ENCODE results near the gene TMEM60. TPM values are rescaled to one million over a fixed set of nuclear protein-coding genes. Genes with fewer than 3 reads are reported as not detected.

Gene TMEM60
- total and polyA plus RNA-seq, 2 donors (not counting 3 experiments of a cell fraction or from before 2014, with no cell fraction given), result 15.8 to 19.5 TPM

- DNase-seq (ENCODE audit: low read depth, low spot score) (no peak), FAIRE-seq (no peak)
- H3K4me2 ChIP-seq (ENCODE audit: insufficient read depth, low read length), result no peak overlapping the region
- no peak overlapping the region for H3K9ac ChIP-seq (replicated peaks; ENCODE audit: extremely low read depth, insufficient read depth, low read length)
- H3K4me1 ChIP-seq (ENCODE audit: control insufficient read depth, extremely low read depth, insufficient read depth, low read length), result no peaks in the 10 kb centered on the region
- no peak overlapping the region for H2AFZ ChIP-seq (ENCODE audit: low read depth, low read length)
- H3K9me3 ChIP-seq (replicated peaks; ENCODE audit: control insufficient read depth, insufficient read depth, low read length), result no peaks in the 10 kb centered on the region
- no peaks in the 10 kb centered on the region for H3K9me1 ChIP-seq (replicated peaks; ENCODE audit: control insufficient read depth, extremely low read depth, insufficient read depth, low read length)
- H3K36me3 ChIP-seq (ENCODE audit: control insufficient read depth in 2 of 2, extremely low read depth in 1 of 2, insufficient read depth in 2 of 2, low read length in 2 of 2), result no peaks in the 10 kb centered on the region
- BruUV-seq (replicated peaks), result no TSS peak
- no peak overlapping the region for H3K4me3 ChIP-seq (replicated peaks in 1 of 3; ENCODE audit: insufficient read depth in 1 of 3, low read depth in 1 of 3, low read length in 3 of 3)
- intact Hi-C loops (cut with micrococcal nuclease) (no loop called here), dilution Hi-C loops (cut with MboI; ENCODE audit: extremely low pct_ligation_motif_present, low sequenced_read_pairs) (no loop called here)
- POLR2A ChIA-PET, result no interaction called here
- no peaks in the 10 kb centered on the region for H3K27me3 ChIP-seq (ENCODE audit: control insufficient read depth in 2 of 2, insufficient read depth in 2 of 2, low read length in 2 of 2)
- TF ChIP-seq MYC (IDR thresholded peaks at IDR 0.05; ENCODE audit: low read depth, low read length) (no peak), POLR2AphosphoS5 (IDR thresholded peaks at IDR 0.05; ENCODE audit: insufficient read depth, low read depth, low read length) (no peak), GATA2 (IDR thresholded peaks at IDR 0.05; ENCODE audit: insufficient read depth, insufficient read length, low read depth, low read length) (no peak), EZH2 (IDR thresholded peaks at IDR 0.05; ENCODE audit: borderline replicate concordance, low read depth, low read length, severe bottlenecking) (no peak), JUN (IDR thresholded peaks at IDR 0.05; ENCODE audit: borderline replicate concordance, insufficient read depth, insufficient read length, low read depth) (no peak), POLR2A (IDR thresholded peaks at IDR 0.05; ENCODE audit: low read depth, low read length) (no peak), FOS (IDR thresholded peaks at IDR 0.05; ENCODE audit: borderline replicate concordance, insufficient read depth, low read length) (no peak), MAX (IDR thresholded peaks at IDR 0.05; ENCODE audit: insufficient read depth, insufficient read length) (no peak)
- TF ChIP-seq, protein P1, sequence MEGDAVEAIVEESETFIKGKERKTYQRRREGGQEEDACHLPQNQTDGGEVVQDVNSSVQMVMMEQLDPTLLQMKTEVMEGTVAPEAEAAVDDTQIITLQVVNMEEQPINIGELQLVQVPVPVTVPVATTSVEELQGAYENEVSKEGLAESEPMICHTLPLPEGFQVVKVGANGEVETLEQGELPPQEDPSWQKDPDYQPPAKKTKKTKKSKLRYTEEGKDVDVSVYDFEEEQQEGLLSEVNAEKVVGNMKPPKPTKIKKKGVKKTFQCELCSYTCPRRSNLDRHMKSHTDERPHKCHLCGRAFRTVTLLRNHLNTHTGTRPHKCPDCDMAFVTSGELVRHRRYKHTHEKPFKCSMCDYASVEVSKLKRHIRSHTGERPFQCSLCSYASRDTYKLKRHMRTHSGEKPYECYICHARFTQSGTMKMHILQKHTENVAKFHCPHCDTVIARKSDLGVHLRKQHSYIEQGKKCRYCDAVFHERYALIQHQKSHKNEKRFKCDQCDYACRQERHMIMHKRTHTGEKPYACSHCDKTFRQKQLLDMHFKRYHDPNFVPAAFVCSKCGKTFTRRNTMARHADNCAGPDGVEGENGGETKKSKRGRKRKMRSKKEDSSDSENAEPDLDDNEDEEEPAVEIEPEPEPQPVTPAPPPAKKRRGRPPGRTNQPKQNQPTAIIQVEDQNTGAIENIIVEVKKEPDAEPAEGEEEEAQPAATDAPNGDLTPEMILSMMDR (IDR thresholded peaks at IDR 0.05; ENCODE audit: extremely low read depth in 1 of 2, insufficient read depth in 1 of 2, low read depth in 1 of 2, low read length in 2 of 2), result no peak
- H3K27ac ChIP-seq (ENCODE audit: insufficient read depth, low read depth, low read length), result no peak overlapping the region
- no peaks in the 10 kb centered on the region for H4K20me1 ChIP-seq (replicated peaks; ENCODE audit: control insufficient read depth, extremely low read depth, insufficient read depth, low read length)
- CTCF ChIA-PET, result interaction anchor here (1.0 to 1.1 kb wide), 2 partner anchors 9 to 20 kb away, joined by 4 read pairs; no protein-coding TSS in a partner anchor
- H3K79me2 ChIP-seq (ENCODE audit: control insufficient read depth, insufficient read depth, low read length), result no peaks in the 10 kb centered on the region
These were observed 48.3 kb upstream of the TMEM60 start for GRCh38 chr7:77846317-77847092.
